WTC11 (cell line): Measurements from ENCODE around the gene ZDHHC11B. TPM values are rescaled to one million over a fixed set of nuclear protein-coding genes. Genes with fewer than 3 reads are reported as not detected.
"Not testable (repeated sequence)": the region's sequence is repeated elsewhere in the genome, so short reads cannot be mapped to it uniquely, and the experiment has no call there.

ENCODE experiments used
- ATAC-seq: fragments of 200-7000 bp; cut with Tn5 transposase; 2 replicates; pipeline ENCODE4 v1.10.0; 2021; ENCODE audit warnings: mild to moderate bottlenecking, moderate library complexity
- CTCF ChIA-PET: fragments of 300-600 bp; sonication (Branson Sonifier 250); formaldehyde crosslinking; loops from one replicate; lab custom pipeline; 2021; ENCODE audit warnings: antibody characterized with exemption; lab: Charles Lee
- POLR2A ChIA-PET: fragments of 350-600 bp; sonication (Branson Sonifier 250); formaldehyde crosslinking; loops from one replicate; lab custom pipeline; 2021; ENCODE audit warnings: antibody characterized with exemption; lab: Charles Lee
- DNase-seq: peaks from one replicate; pipeline ENCODE4 v3.0.0; 2021; ENCODE audit warnings: low spot score
- H3K27ac Mint-ChIP-seq: 2 replicates; pipeline ENCODE4 v1.8.0; 2021; ENCODE audit warnings: mixed read lengths
- H3K27me3 Mint-ChIP-seq: 2 replicates; pipeline ENCODE4 v1.8.0; 2021; ENCODE audit warnings: low read depth, mild to moderate bottlenecking, moderate library complexity, mixed read lengths
- H3K36me3 Mint-ChIP-seq: 2 replicates; pipeline ENCODE4 v1.8.0; 2021; ENCODE audit warnings: mixed read lengths
- H3K4me1 Mint-ChIP-seq: 2 replicates; pipeline ENCODE4 v1.8.0; 2022; ENCODE audit warnings: mixed read lengths
- H3K4me3 Mint-ChIP-seq: 2 replicates; pipeline ENCODE4 v1.8.0; 2021; ENCODE audit warnings: mild to moderate bottlenecking, moderate library complexity, mixed read lengths
- H3K9me3 Mint-ChIP-seq: 2 replicates; pipeline ENCODE4 v1.8.0; 2021; ENCODE audit warnings: mixed read lengths
- CREB1 ChIP-seq: sonication (generic); formaldehyde crosslinking; IDR thresholded peaks from 2 replicates; pipeline ENCODE4 v1.8.0; 2023; ENCODE audit warnings: mild to moderate bottlenecking, missing genetic modification reagents
- ETV6 ChIP-seq: sonication (generic); formaldehyde crosslinking; IDR thresholded peaks from 2 replicates; pipeline ENCODE4 v1.8.1; 2022; ENCODE audit warnings: mild to moderate bottlenecking, missing genetic modification reagents
- HMGA2 ChIP-seq: fragments of 250-450 bp; sonication (Bioruptor Pico); IDR thresholded peaks from 2 replicates; pipeline ENCODE4 v1.4.0; 2021; ENCODE audit warnings: mild to moderate bottlenecking, moderate library complexity
- HMGXB4 ChIP-seq: sonication (generic); formaldehyde crosslinking; IDR thresholded peaks from 2 replicates; pipeline ENCODE4 v1.8.1; 2023; ENCODE audit warnings: mild to moderate bottlenecking, moderate library complexity, missing genetic modification reagents
- IRF2 ChIP-seq: sonication (generic); formaldehyde crosslinking; IDR thresholded peaks from 2 replicates; pipeline ENCODE4 v1.8.0; 2022; ENCODE audit warnings: low read depth, missing genetic modification reagents, borderline replicate concordance
- JAZF1 ChIP-seq: fragments of 250-450 bp; sonication (Bioruptor Pico); IDR thresholded peaks from 2 replicates; pipeline ENCODE4 v1.9.0; 2021; ENCODE audit warnings: moderate library complexity, mild to moderate bottlenecking, inconsistent platforms
- KAT7 ChIP-seq: sonication (generic); formaldehyde crosslinking; IDR thresholded peaks from 2 replicates; pipeline ENCODE4 v1.8.1; 2023; ENCODE audit warnings: missing genetic modification reagents, mild to moderate bottlenecking, borderline replicate concordance
- MAX ChIP-seq: sonication (generic); formaldehyde crosslinking; IDR thresholded peaks from 2 replicates; pipeline ENCODE4 v1.8.0; 2022; ENCODE audit warnings: mild to moderate bottlenecking, missing genetic modification reagents
- OVOL2 ChIP-seq: fragments of 250-450 bp; sonication (Bioruptor Pico); IDR thresholded peaks from 2 replicates; pipeline ENCODE4 v1.9.0; 2021; ENCODE audit warnings: mild to moderate bottlenecking, borderline replicate concordance
- PRRX2 ChIP-seq: fragments of 250-450 bp; sonication (Bioruptor Pico); IDR thresholded peaks from 2 replicates; pipeline ENCODE4 v1.8.0; 2021; ENCODE audit warnings: mild to moderate bottlenecking
- RELA ChIP-seq: sonication (generic); formaldehyde crosslinking; IDR thresholded peaks from 2 replicates; pipeline ENCODE4 v1.8.1; 2022; ENCODE audit warnings: missing genetic modification reagents, mild to moderate bottlenecking, borderline replicate concordance
- SOX15 ChIP-seq: fragments of 250-450 bp; sonication (Bioruptor Pico); IDR thresholded peaks from 2 replicates; pipeline ENCODE4 v1.9.0; 2021; ENCODE audit warnings: mild to moderate bottlenecking
- SP1 ChIP-seq: sonication (generic); formaldehyde crosslinking; conservative IDR thresholded peaks from 2 replicates; pipeline ENCODE4 v1.8.1; 2022; ENCODE audit warnings: missing genetic modification reagents
- ZNF671 ChIP-seq: fragments of 250-450 bp; sonication (Bioruptor Pico); IDR thresholded peaks from 2 replicates; pipeline ENCODE4 v1.8.0; 2021; ENCODE audit warnings: mild to moderate bottlenecking
- total RNA-seq: library from RNA; stranded (reverse); gene quantifications from 3 replicates; pipeline ENCODE4 v1.2.3, GENCODE V29; 2021

The ZDHHC11B gene
- total RNA-seq, 1 experiment from 2014 or later, result 2.3 TPM

GRCh38 chr5:729225-729624, 55.3 kb downstream of the ZDHHC11B start:
- H3K4me3 Mint-ChIP-seq, H3K4me1 Mint-ChIP-seq, POLR2A ChIA-PET, ATAC-seq, DNase-seq, H3K36me3 Mint-ChIP-seq, H3K27me3 Mint-ChIP-seq, H3K27ac Mint-ChIP-seq, H3K9me3 Mint-ChIP-seq: not testable (repeated sequence)
- CTCF ChIA-PET, result interaction anchor here (0.6 kb wide), 1 partner anchor 45 kb away, joined by 4 read pairs; no protein-coding TSS in a partner anchor

GRCh38 chr5:727087-727486, 57.4 kb downstream of the ZDHHC11B start:
- H3K9me3 Mint-ChIP-seq, H3K27me3 Mint-ChIP-seq, H3K36me3 Mint-ChIP-seq, H3K4me3 Mint-ChIP-seq, H3K27ac Mint-ChIP-seq, CTCF ChIA-PET, H3K4me1 Mint-ChIP-seq, POLR2A ChIA-PET: not testable (repeated sequence)
- peak; percentile 57 for DNase-seq
- ATAC-seq, result peak; percentile 99

- H3K27ac Mint-ChIP-seq, ATAC-seq, CTCF ChIA-PET, H3K36me3 Mint-ChIP-seq, POLR2A ChIA-PET, H3K4me3 Mint-ChIP-seq, DNase-seq, H3K4me1 Mint-ChIP-seq: not testable (repeated sequence)
- Mint-ChIP-seq H3K9me3 (peaks cover 26% of the 10 kb centered on the region), H3K27me3 (peaks cover 26% of the 10 kb centered on the region)
Measured at GRCh38 chr5:723865-724264, 60.7 kb downstream of the ZDHHC11B start.

GRCh38 chr5:723309-723708, 61.2 kb downstream of the ZDHHC11B start:
- H3K36me3 Mint-ChIP-seq, DNase-seq, ATAC-seq, CTCF ChIA-PET, H3K27ac Mint-ChIP-seq, H3K4me1 Mint-ChIP-seq, H3K4me3 Mint-ChIP-seq, POLR2A ChIA-PET: not testable (repeated sequence)
- Mint-ChIP-seq H3K27me3 (peaks cover 32% of the 10 kb centered on the region), H3K9me3 (peaks cover 30% of the 10 kb centered on the region)

- DNase-seq, H3K36me3 Mint-ChIP-seq, CTCF ChIA-PET, POLR2A ChIA-PET, H3K4me3 Mint-ChIP-seq, ATAC-seq, H3K4me1 Mint-ChIP-seq, H3K27ac Mint-ChIP-seq: not testable (repeated sequence)
- Mint-ChIP-seq H3K9me3 (peaks cover 37% of the 10 kb centered on the region), H3K27me3 (peaks cover 52% of the 10 kb centered on the region)
Measured at GRCh38 chr5:719379-719778, 65.2 kb downstream of the ZDHHC11B start.

GRCh38 chr5:717143-717542, 67.4 kb downstream of the ZDHHC11B start:
- no peak for TF ChIP-seq KAT7 (CRISPR knock-in tag)
- TF ChIP-seq RELA (CRISPR knock-in tag), result no peak
- TF ChIP-seq ZNF671, result no peak
- TF ChIP-seq CREB1 (CRISPR knock-in tag), result no peak
- TF ChIP-seq SOX15 (CRISPR knock-in tag), result no peak
- no peak for TF ChIP-seq PRRX2 (CRISPR knock-in tag)
- no peak for TF ChIP-seq SP1 (CRISPR knock-in tag)
- TF ChIP-seq HMGA2 (CRISPR knock-in tag), result no peak
- TF ChIP-seq OVOL2 (CRISPR knock-in tag), result no peak
- TF ChIP-seq ETV6 (CRISPR knock-in tag), result no peak
- no peak for TF ChIP-seq IRF2
- no peak for TF ChIP-seq MAX (CRISPR knock-in tag)
- no peak for TF ChIP-seq JAZF1 (CRISPR knock-in tag)
- TF ChIP-seq HMGXB4 (CRISPR knock-in tag), result no peak
- TF ChIP-seq, all 79 proteins: peak for 0
- no peak for DNase-seq
- no peak for ATAC-seq
- Mint-ChIP-seq H3K27me3 (peaks cover 56% of the 10 kb centered on the region), H3K4me3 (no peak overlapping the region), H3K27ac (no peak overlapping the region), H3K9me3 (peaks cover 37% of the 10 kb centered on the region), H3K36me3 (peaks cover 4% of the 10 kb centered on the region), H3K4me1 (peaks cover 6% of the 10 kb centered on the region)
- POLR2A ChIA-PET, result no interaction called here
- CTCF ChIA-PET, result no interaction called here
